GM12872 (cell line): ENCODE results near the gene ADAMTS19.

Experiments
- TF ChIP-seq, protein P1 (sequence below): IDR thresholded peaks from 3 replicates; pipeline ENCODE4 v1.5.1; 2011; ENCODE audit warnings: low read depth, mild to moderate bottlenecking, low read length, moderate library complexity; ENCODE audit not compliant: insufficient read depth

Gene ADAMTS19

DNA sequence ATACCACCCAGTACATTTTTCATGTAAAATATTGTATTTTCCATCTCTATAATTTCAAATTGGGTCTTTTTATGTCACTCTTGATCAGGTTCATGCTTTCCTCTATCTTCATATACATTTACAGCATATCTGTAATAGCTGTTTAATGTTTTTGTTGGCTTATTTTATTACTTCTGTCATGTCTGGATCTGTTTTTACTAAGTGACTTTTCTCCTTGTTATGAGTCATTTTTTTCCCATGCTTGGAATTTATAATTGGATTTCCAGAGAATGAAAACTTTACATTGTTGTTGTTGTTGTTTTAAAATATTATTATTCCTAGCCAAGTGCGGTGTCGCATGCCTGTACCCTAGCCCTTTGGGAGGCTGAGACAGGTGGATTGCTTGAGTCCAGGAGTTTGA, 5.6 kb upstream of the ADAMTS19 start:
- TF ChIP-seq, protein P1, sequence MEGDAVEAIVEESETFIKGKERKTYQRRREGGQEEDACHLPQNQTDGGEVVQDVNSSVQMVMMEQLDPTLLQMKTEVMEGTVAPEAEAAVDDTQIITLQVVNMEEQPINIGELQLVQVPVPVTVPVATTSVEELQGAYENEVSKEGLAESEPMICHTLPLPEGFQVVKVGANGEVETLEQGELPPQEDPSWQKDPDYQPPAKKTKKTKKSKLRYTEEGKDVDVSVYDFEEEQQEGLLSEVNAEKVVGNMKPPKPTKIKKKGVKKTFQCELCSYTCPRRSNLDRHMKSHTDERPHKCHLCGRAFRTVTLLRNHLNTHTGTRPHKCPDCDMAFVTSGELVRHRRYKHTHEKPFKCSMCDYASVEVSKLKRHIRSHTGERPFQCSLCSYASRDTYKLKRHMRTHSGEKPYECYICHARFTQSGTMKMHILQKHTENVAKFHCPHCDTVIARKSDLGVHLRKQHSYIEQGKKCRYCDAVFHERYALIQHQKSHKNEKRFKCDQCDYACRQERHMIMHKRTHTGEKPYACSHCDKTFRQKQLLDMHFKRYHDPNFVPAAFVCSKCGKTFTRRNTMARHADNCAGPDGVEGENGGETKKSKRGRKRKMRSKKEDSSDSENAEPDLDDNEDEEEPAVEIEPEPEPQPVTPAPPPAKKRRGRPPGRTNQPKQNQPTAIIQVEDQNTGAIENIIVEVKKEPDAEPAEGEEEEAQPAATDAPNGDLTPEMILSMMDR, result no peak

DNA sequence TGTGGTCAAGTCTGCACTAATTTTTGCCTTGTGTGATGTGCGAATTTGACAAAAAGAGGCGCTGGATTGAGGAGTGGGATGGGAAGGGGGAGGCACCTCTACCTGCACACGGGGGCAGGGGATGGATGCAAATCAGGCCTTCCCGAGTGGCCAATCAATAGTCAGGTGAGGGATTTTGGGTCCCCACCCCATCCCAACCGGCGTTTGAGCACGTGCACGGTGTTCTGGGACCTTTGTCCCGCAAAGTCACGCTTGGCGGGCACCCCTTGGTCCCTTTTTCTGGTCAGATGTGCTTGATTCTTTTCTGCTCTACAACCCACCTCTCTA, 685 bp upstream of the ADAMTS19 start:
- TF ChIP-seq, protein P1, result no peak

DNA sequence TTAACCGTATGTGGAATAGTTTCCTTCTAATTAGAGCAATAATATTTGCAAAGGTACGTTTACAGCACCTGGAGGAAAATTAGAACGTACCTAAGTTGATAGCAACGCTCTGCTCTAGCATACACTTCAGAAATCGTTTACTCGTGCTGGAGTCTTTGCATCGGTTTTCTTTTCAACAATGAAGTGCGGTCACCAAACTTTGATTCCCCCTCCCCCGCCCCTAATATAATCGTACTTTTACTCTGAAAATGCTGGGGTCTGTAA, 506 bp downstream of the ADAMTS19 start:
- TF ChIP-seq, protein P1, result no peak

DNA sequence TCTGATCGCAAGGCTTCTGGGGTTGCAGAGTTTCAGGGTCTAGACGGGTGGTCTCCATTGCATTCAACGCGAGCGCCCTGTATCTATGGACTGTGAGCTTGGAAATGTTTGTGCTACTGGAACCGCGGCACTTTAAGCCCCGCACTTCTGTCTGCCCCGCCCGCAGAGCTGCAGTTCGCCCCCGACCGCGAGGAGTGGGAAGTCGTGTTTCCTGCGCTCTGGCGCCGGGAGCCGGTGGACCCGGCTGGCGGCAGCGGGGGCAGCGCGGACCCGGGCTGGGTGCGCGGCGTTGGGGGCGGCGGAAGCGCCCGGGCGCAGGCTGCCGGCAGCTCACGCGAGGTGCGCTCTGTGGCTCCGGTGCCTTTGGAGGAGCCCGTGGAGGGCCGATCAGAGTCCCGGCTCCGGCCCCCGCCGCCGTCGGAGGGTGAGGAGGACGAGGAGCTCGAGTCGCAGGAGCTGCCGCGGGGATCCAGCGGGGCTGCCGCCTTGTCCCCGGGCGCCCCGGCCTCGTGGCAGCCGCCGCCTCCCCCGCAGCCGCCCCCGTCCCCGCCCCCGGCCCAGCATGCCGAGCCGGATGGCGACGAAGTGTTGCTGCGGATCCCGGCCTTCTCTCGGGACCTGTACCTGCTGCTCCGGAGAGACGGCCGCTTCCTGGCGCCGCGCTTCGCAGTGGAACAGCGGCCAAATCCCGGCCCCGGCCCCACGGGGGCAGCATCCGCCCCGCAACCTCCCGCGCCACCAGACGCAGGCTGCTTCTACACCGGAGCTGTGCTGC, 1.0 kb downstream of the ADAMTS19 start:
- TF ChIP-seq, protein P1, result no peak

DNA sequence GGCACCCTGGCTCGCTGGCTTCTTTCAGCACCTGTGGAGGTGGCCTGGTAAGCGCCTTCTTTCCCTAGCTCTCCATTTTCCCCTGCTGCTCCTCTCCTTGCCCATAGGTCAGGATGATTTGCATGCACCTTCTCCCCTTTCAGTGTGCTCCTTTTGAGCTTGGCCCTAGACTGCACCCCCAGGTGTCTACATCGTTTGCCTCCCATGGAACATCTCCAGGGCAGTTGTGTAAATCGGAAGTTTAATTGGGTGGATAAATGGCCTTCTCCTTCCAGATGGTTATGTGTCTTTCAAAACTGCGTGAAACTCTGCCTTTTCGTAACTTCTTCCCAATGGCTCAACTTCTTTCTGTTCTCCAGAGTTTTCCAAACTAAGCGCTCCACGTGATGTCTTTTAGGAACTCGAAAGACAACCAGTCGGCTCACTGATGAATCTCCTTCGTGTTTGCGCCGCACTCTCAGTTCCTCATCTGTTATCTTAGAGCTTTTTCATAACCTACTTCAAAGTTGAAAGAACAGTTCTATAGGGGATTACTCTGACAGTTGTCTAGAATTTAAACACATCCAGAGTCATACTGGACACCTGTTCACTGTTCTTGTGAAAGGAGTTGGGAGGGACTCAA, 1.7 kb downstream of the ADAMTS19 start:
- TF ChIP-seq, protein P1, result no peak

DNA sequence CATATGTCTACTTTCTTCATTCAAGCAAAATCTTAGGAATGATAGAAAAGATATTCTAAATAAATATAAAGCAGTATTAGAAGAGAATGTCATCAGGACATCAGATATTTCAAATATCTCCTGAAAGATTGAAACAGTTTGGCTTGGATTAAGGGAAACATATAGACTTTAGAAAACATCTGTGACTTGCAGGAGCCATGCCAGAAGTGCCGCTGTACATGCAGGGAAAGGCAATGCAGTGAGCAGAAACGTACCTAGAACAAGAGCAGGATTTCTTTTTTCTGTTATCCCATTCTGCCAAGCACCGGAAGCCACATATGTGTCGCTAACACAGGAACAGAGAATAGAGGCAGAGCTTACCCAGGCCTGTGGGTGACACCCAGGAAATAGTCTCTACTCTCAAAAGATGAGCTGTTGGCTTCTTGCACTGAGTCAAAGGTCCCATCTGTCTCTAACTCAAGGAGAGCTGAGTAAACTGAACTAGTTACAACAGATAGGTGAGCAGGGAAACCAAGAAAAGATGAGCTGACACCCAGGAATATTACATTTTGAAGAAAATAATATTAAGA, 5.8 kb downstream of the ADAMTS19 start:
- TF ChIP-seq, protein P1, result no peak

DNA sequence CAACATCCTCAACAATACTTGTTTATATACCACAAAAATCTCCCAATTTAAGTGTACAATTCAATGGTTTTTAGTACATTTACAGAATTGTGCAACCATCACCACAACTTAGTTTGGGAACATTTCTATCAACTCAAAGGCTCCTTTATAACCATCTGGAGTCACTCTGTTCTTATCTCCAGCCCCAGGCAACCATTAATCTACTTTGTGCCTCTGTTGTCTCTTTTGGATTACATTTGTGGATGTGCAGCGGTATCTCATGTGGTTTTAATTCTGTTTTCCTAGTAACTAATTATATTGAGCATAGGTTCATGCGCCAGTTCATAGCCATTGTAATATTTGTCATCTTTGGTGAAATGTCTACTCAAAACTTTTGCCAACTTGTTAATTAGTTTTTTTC, 14.4 kb downstream of the ADAMTS19 start:
- TF ChIP-seq, protein P1, result no peak
